SK-N-SH (cell line): ENCODE measurements around the gene CHPF2. TPM values are rescaled to one million over a fixed set of nuclear protein-coding genes. Genes with fewer than 3 reads are reported as not detected.

Experiments
- CTCF ChIA-PET: fragments of 300-600, 350-600 bp; formaldehyde crosslinking; extraction: SDS; loops from one replicate; lab custom pipeline; 2021; lab: Yijun Ruan, JAX
- POLR2A ChIA-PET: fragments of 350-600 bp; sonication (Branson Sonifier 250); formaldehyde crosslinking; extraction: SDS; loops from one replicate; lab custom pipeline; 2020; ENCODE audit warnings: antibody characterized with exemption, inconsistent platforms; lab: Yijun Ruan, JAX
- DNase-seq: peaks from one replicate; pipeline ENCODE4 v3.0.0; 2012
- H2AFZ ChIP-seq: fragments of 200-600 bp; sonication (generic); 2 replicates; pipeline ENCODE4 v1.8.1; 2016; ENCODE audit warnings: antibody characterized with exemption, mild to moderate bottlenecking, low read depth
- H3F3A ChIP-seq: fragments of 200-600 bp; sonication (generic); replicated peaks from 2 replicates; pipeline ENCODE3; 2016; ENCODE audit warnings: antibody characterized with exemption, mild to moderate bottlenecking; ENCODE audit not compliant: insufficient read depth
- H3K27ac ChIP-seq, 2 experiments: fragments of 200-500 bp in 1 of 2; fragments of 200-600 bp in 1 of 2; sonication (Bioruptor generic) in 1 of 2; sonication (generic), shearing (Covaris generic) in 1 of 2; 2 replicates each; pipeline versions ENCODE4 v1.5.1 to v1.6.1; 2014 to 2016; ENCODE audit warnings: low read depth in 2 of 2, inconsistent platforms in 1 of 2, low read length in 1 of 2, mild to moderate bottlenecking in 1 of 2, mixed read lengths in 1 of 2
- H3K27me3 ChIP-seq: fragments of 200-600 bp; sonication (generic), shearing (Covaris generic); 2 replicates; pipeline ENCODE4 v1.6.1; 2016; ENCODE audit warnings: mixed run types; ENCODE audit not compliant: insufficient read depth
- H3K36me3 ChIP-seq, 2 experiments: fragments of 200-500 bp in 1 of 2; fragments of 200-600 bp in 1 of 2; sonication (Bioruptor generic) in 1 of 2; sonication (generic) in 1 of 2; replicated peaks in 1 of 2; 2 replicates each; pipeline versions ENCODE3 to v1.5.1; 2014 to 2016; ENCODE audit warnings: low read length in 1 of 2, mild to moderate bottlenecking in 1 of 2; ENCODE audit not compliant: insufficient read depth in 2 of 2, control insufficient read depth in 1 of 2
- H3K4me1 ChIP-seq, 2 experiments: fragments of 200-500 bp in 1 of 2; fragments of 200-600 bp in 1 of 2; sonication (Bioruptor generic) in 1 of 2; sonication (generic), shearing (Covaris generic) in 1 of 2; 2 replicates each; pipeline versions ENCODE4 v1.5.1 to v1.6.1; 2014 to 2016; ENCODE audit warnings: low read depth in 1 of 2, low read length in 1 of 2, mixed run types in 1 of 2; ENCODE audit not compliant: insufficient read depth in 2 of 2, control insufficient read depth in 1 of 2
- H3K4me2 ChIP-seq: fragments of 200-600 bp; sonication (generic), shearing (Covaris generic); 2 replicates; pipeline ENCODE4 v1.6.1; 2017; ENCODE audit warnings: mixed run types
- H3K4me3 ChIP-seq, 2 experiments: fragments of 200-500 bp in 1 of 2; fragments of 200-600 bp in 1 of 2; sonication (Bioruptor generic) in 1 of 2; sonication (generic), shearing (Covaris generic) in 1 of 2; 2 replicates each; pipeline versions ENCODE4 v1.5.1 to v1.8.1; 2014 to 2016; ENCODE audit warnings: low read depth in 2 of 2, inconsistent platforms in 1 of 2, low read length in 1 of 2, mild to moderate bottlenecking in 1 of 2, mixed read lengths in 1 of 2, moderate library complexity in 1 of 2
- H3K79me2 ChIP-seq: fragments of 200-600 bp; sonication (generic); 2 replicates; pipeline ENCODE4 v1.8.1; 2017; ENCODE audit warnings: mild to moderate bottlenecking; ENCODE audit not compliant: insufficient read depth
- H3K9ac ChIP-seq: fragments of 200-600 bp; sonication (generic); 2 replicates; pipeline ENCODE4 v1.6.1; 2017; ENCODE audit warnings: mixed run types
- H3K9me2 ChIP-seq: fragments of 200-600 bp; sonication (generic); 2 replicates; pipeline ENCODE4 v1.6.1; 2017; ENCODE audit warnings: mixed run types
- H3K9me3 ChIP-seq: fragments of 200-600 bp; sonication (generic); 2 replicates; pipeline ENCODE4 v1.6.1; 2017; ENCODE audit warnings: mixed run types, mild to moderate bottlenecking, moderate library complexity
- H4K20me1 ChIP-seq: fragments of 200-600 bp; sonication (generic); 2 replicates; pipeline ENCODE4 v1.6.1; 2017; ENCODE audit warnings: mild to moderate bottlenecking, mixed run types; ENCODE audit not compliant: insufficient read depth
- CHD2 ChIP-seq: fragments of 150-350 bp; IDR thresholded peaks from 2 replicates; pipeline ENCODE4 v1.6.1; 2018; ENCODE audit warnings: low read length; ENCODE audit not compliant: partially characterized antibody
- ELF1 ChIP-seq: IDR thresholded peaks from 2 replicates; pipeline ENCODE4 v1.4.0; 2012
- EP300 ChIP-seq, 2 experiments: IDR thresholded peaks; 2 replicates each; pipeline versions ENCODE4 v1.4.0 to v1.6.1; 2012; ENCODE audit warnings: borderline replicate concordance in 1 of 2, low read depth in 1 of 2, low read length in 1 of 2
- EZH2phosphoT487 ChIP-seq: fragments of 200-600 bp; sonication (generic); IDR thresholded peaks from 2 replicates; pipeline ENCODE4 v1.6.1; 2017; ENCODE audit warnings: low read depth, mixed run types, mild to moderate bottlenecking, antibody characterized with exemption, moderate library complexity, borderline replicate concordance
- FOSL2 ChIP-seq: IDR thresholded peaks from 2 replicates; pipeline ENCODE4 v1.4.0; 2012; ENCODE audit warnings: low read depth, mild to moderate bottlenecking, moderate library complexity, borderline replicate concordance
- FOXJ3 ChIP-seq: sonication (generic); formaldehyde crosslinking; IDR thresholded peaks from 2 replicates; pipeline ENCODE4 v1.5.1; 2020; ENCODE audit warnings: mild to moderate bottlenecking, missing genetic modification reagents
- FOXM1 ChIP-seq: IDR thresholded peaks from 2 replicates; pipeline ENCODE4 v1.4.0; 2012; ENCODE audit warnings: low read depth, mild to moderate bottlenecking
- GABPA ChIP-seq: IDR thresholded peaks from 2 replicates; pipeline ENCODE4 v1.4.0; 2012; ENCODE audit warnings: low read depth, mild to moderate bottlenecking
- MEF2A ChIP-seq: IDR thresholded peaks from 2 replicates; pipeline ENCODE4 v1.4.0; 2012; ENCODE audit warnings: low read depth, borderline replicate concordance
- MXI1 ChIP-seq: IDR thresholded peaks from 2 replicates; pipeline ENCODE4 v1.6.1; 2012; ENCODE audit warnings: mild to moderate bottlenecking, low read depth, low read length, improper control_type of control experiment
- NRF1 ChIP-seq: IDR thresholded peaks from 2 replicates; pipeline ENCODE4 v1.6.1; 2012; ENCODE audit warnings: low read depth, mild to moderate bottlenecking, low read length
- POLR2AphosphoS5 ChIP-seq: IDR thresholded peaks from 2 replicates; pipeline ENCODE4 v1.6.1; 2012; ENCODE audit warnings: low read depth, low read length
- RCOR1 ChIP-seq: fragments of 150-350 bp; IDR thresholded peaks from 2 replicates; pipeline ENCODE4 v1.6.1; 2017; ENCODE audit warnings: antibody characterized with exemption, low read length
- RFX5 ChIP-seq: IDR thresholded peaks from 2 replicates; pipeline ENCODE4 v1.6.1; 2012; ENCODE audit warnings: mild to moderate bottlenecking, improper control_type of control experiment, low read length
- SMC3 ChIP-seq: IDR thresholded peaks from 2 replicates; pipeline ENCODE4 v1.6.1; 2012; ENCODE audit warnings: low read depth, low read length, improper control_type of control experiment
- TCF12 ChIP-seq: IDR thresholded peaks from 2 replicates; pipeline ENCODE4 v1.4.0; 2012
- TEAD4 ChIP-seq: IDR thresholded peaks from 2 replicates; pipeline ENCODE4 v1.4.0; 2012; ENCODE audit warnings: mild to moderate bottlenecking, borderline replicate concordance; ENCODE audit not compliant: insufficient read depth
- YY1 ChIP-seq: IDR thresholded peaks from 2 replicates; pipeline ENCODE4 v1.4.0; 2012; ENCODE audit warnings: low read depth, mild to moderate bottlenecking
- WGBS: methylation state at CpG from one replicate; pipeline ENCODE4 v1.1.6; 2017; ENCODE audit warnings: low lambda C conversion rate; 5-methylcytosine and 5-hydroxymethylcytosine counted together
- polyA plus RNA-seq, 3 experiments: library from polyadenylated mRNA; depleted of rRNA; stranded (reverse); fragments of >200 nt; gene quantifications; 2 replicates each; pipeline ENCODE4 v1.2.3, GENCODE V29; 2012
- TF ChIP-seq, protein P1 (sequence below): fragments of 150-350 bp; IDR thresholded peaks from 2 replicates; pipeline ENCODE4 v1.6.1; 2017; ENCODE audit warnings: antibody characterized with exemption, low read length, low read depth, borderline replicate concordance
- TF ChIP-seq, protein P2 (sequence below): IDR thresholded peaks from 2 replicates; pipeline ENCODE4 v1.4.0; 2012; ENCODE audit warnings: low read depth, borderline replicate concordance

CHPF2 gene
- polyA plus RNA-seq, 1 of the 3 experiments (the other 2 are of a cell fraction) = 68.6 TPM

DNA sequence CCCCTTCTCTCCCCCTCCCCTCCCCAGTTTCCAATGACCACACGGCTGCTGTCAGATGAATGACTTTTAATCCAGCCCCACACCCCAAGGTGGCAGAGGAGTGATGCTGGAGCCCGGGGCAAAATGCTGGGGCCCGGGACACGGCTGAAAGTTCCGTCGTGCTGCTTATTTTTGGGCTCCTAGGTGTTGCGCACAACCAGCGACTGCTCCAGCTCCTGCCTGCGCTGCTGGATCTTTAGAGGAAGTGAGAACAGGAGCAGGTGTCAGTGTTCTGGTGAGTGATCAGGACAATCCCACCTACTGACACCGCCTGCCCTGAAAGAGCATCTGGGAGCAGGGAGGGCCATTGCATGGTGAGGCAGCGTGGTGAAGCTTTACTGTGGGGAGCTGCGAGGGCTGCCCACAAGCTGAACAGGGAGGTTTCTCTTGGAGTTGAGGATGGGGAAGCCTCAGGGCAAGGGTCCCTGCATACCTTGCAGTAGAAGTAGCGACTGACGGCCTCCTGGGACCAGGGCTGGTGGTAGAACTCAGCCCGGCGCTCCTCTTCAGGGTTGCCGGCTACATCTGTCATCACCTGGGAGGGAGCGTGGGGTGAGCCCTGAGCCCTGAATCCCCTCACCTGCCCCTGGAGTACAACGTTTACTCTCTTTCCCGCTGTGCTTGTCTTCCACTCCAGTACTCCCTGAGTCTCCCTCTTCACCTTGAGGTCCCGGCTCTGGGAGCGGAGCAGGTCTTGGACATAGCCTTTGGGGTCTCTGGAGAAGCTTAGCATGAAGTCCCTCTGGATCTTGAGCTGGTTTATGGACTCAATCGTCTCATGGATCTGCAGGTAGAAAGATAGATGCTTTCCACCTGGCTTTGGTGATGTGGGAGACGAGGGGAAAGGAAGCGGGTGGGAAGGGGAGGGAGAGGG, 6.9 kb downstream of the CHPF2 start:
- TF ChIP-seq FOXM1 = no peak
- no peak for TF ChIP-seq MXI1
- TF ChIP-seq EZH2phosphoT487 = no peak
- TF ChIP-seq, protein P1, sequence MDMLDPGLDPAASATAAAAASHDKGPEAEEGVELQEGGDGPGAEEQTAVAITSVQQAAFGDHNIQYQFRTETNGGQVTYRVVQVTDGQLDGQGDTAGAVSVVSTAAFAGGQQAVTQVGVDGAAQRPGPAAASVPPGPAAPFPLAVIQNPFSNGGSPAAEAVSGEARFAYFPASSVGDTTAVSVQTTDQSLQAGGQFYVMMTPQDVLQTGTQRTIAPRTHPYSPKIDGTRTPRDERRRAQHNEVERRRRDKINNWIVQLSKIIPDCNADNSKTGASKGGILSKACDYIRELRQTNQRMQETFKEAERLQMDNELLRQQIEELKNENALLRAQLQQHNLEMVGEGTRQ = no peak
- no peak for TF ChIP-seq NRF1
- TF ChIP-seq TCF12 = no peak
- no peak for TF ChIP-seq RFX5
- TF ChIP-seq, protein P2, sequence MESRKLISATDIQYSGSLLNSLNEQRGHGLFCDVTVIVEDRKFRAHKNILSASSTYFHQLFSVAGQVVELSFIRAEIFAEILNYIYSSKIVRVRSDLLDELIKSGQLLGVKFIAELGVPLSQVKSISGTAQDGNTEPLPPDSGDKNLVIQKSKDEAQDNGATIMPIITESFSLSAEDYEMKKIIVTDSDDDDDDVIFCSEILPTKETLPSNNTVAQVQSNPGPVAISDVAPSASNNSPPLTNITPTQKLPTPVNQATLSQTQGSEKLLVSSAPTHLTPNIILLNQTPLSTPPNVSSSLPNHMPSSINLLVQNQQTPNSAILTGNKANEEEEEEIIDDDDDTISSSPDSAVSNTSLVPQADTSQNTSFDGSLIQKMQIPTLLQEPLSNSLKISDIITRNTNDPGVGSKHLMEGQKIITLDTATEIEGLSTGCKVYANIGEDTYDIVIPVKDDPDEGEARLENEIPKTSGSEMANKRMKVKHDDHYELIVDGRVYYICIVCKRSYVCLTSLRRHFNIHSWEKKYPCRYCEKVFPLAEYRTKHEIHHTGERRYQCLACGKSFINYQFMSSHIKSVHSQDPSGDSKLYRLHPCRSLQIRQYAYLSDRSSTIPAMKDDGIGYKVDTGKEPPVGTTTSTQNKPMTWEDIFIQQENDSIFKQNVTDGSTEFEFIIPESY = no peak
- TF ChIP-seq, all 33 proteins: peak for 0
- POLR2A ChIA-PET = no interaction called here
- no peaks in the 10 kb centered on the region for H3K9me3 ChIP-seq
- peaks cover 38% of the 10 kb centered on the region for H3F3A ChIP-seq
- no peaks in the 10 kb centered on the region for H3K9me2 ChIP-seq
- peaks cover 66% of the 10 kb centered on the region for H3K79me2 ChIP-seq
- DNase-seq = no peak
- no peaks in the 10 kb centered on the region for H3K27me3 ChIP-seq
- H3K4me1 ChIP-seq = peaks cover 0 to 7% of the 10 kb centered on the region in 2 experiments; a peak in 1 of 4 replicates
- 90% methylated on average over 20 of the region's 25 CpGs for whole genome bisulfite sequencing
- H3K4me3 ChIP-seq = no peak overlapping the region
- H3K36me3 ChIP-seq = peaks cover 47 to 83% of the 10 kb centered on the region in 2 experiments
- CTCF ChIA-PET = interaction anchor here (0.6 to 2.1 kb wide), 7 partner anchors 10 to 521 kb away, joined by 3 to 7 read pairs (median 3); partner anchors contain the start of gene ABCF2
- H3K9ac ChIP-seq = no peak overlapping the region
- no peak overlapping the region for H2AFZ ChIP-seq
- H3K4me2 ChIP-seq = no peak overlapping the region
- H3K27ac ChIP-seq = no peak overlapping the region
- H4K20me1 ChIP-seq = peaks cover 66% of the 10 kb centered on the region

DNA sequence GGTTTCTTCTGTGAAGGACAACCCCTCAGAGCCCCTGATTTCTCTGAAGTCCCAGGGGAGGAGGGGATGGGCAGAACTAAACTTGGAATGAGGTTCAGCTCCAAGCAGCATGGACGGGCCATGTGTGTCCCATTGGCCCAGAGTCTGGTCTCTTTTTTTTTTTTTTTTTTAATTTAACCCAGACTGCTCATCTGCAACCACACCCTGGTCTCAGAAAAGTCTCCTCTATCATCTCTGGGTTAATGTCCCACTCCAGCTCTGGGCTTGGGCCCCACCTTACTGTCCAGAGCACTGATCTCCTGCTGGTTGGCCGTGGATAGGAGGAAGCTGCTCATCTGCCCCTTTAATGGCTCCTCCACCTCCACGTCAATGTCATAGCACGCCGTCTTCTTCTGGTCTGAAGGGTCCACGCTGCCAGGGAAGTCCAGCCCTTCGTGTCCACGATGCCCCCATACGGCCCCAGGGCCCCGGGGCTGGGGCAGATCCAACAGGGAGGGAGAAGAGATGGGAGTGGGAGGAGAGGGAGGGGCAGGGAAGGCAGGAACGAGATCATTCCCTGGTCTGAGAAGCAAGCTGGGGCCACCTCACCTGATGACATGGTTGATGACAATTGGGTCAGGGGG, 7.7 kb downstream of the CHPF2 start:
- Histone ChIP-seq H3K79me2 (peaks cover 58% of the 10 kb centered on the region), H3K36me3 (peaks cover 39 to 80% of the 10 kb centered on the region in 2 experiments), H2AFZ (no peak overlapping the region), H3F3A (peaks cover 42% of the 10 kb centered on the region), H3K4me1 (peaks cover 5 to 13% of the 10 kb centered on the region in 2 experiments; a peak in 3 of 4 replicates), H4K20me1 (peaks cover 65% of the 10 kb centered on the region), H3K9me3 (no peaks in the 10 kb centered on the region), H3K27ac (no peak overlapping the region), H3K4me3 (no peak overlapping the region), H3K4me2 (no peak overlapping the region), H3K9me2 (no peaks in the 10 kb centered on the region), H3K27me3 (no peaks in the 10 kb centered on the region), H3K9ac (no peak overlapping the region)
- DNase-seq = peak; percentile 25
- ChIA-PET CTCF (interaction anchor here (0.7 to 2.1 kb wide), 7 partner anchors 9 to 520 kb away, joined by 3 to 7 read pairs (median 3); partner anchors contain the start of gene ABCF2), POLR2A (no interaction called here)
- WGBS = 90% methylated on average over 11 of the region's 11 CpGs
- TF ChIP-seq CHD2 = no peak
- no peak for TF ChIP-seq SMC3
- no peak for TF ChIP-seq POLR2AphosphoS5
- no peak for TF ChIP-seq RCOR1
- no peak for TF ChIP-seq TEAD4
- TF ChIP-seq, protein P2 = no peak
- no peak for TF ChIP-seq FOXJ3 (CRISPR knock-in tag)
- no peak for TF ChIP-seq YY1
- no peak for TF ChIP-seq EP300 (IDR thresholded peaks at IDR 0.05; ENCODE audit: borderline replicate concordance in 1 of 2, low read depth in 1 of 2, low read length in 1 of 2)
- TF ChIP-seq, protein P1 = no peak
- TF ChIP-seq FOSL2 = no peak
- no peak for TF ChIP-seq GABPA
- TF ChIP-seq MEF2A = no peak
- no peak for TF ChIP-seq ELF1
